Osteoblast (primary cell): Measurements from ENCODE around the gene USP46. TPM values are rescaled to one million over a fixed set of nuclear protein-coding genes. Genes with fewer than 3 reads are reported as not detected.

ENCODE experiments used
- DNase-seq: peaks from one replicate; pipeline ENCODE4 v3.0.0; 2011; ENCODE audit warnings: low spot score, mixed read lengths; ENCODE audit not compliant: insufficient read length; ENCODE audit errors: missing footprints
- H2AFZ ChIP-seq: 2 replicates; pipeline ENCODE4 v1.6.0; 2011; ENCODE audit warnings: mild to moderate bottlenecking, low read length
- H3K27ac ChIP-seq: 2 replicates; pipeline ENCODE4 v1.5.1; 2011; ENCODE audit warnings: mild to moderate bottlenecking, low read depth, low read length, moderate library complexity
- H3K27me3 ChIP-seq: 2 replicates; pipeline ENCODE4 v1.6.0; 2012; ENCODE audit warnings: mild to moderate bottlenecking, control low read depth, inconsistent platforms, low read length, moderate library complexity; ENCODE audit not compliant: insufficient read depth
- H3K36me3 ChIP-seq: 2 replicates; pipeline ENCODE4 v1.5.1; 2011; ENCODE audit warnings: mild to moderate bottlenecking, low read length, control low read depth, moderate library complexity; ENCODE audit not compliant: insufficient read depth
- H3K4me1 ChIP-seq: 2 replicates; pipeline ENCODE4 v1.5.1; 2011; ENCODE audit warnings: mild to moderate bottlenecking, low read length, control low read depth, moderate library complexity; ENCODE audit not compliant: insufficient read depth
- H3K4me2 ChIP-seq: 2 replicates; pipeline ENCODE4 v1.6.0; 2011; ENCODE audit warnings: mild to moderate bottlenecking, low read length; ENCODE audit not compliant: insufficient read depth
- H3K4me3 ChIP-seq: fragments of 200-600 bp; sonication (generic); 3 replicates; pipeline ENCODE4 v1.5.1; 2012; ENCODE audit warnings: mild to moderate bottlenecking, low read length, inconsistent platforms; ENCODE audit not compliant: insufficient read depth
- H3K79me2 ChIP-seq: 2 replicates; pipeline ENCODE4 v1.6.0; 2012; ENCODE audit warnings: mild to moderate bottlenecking, low read length, control low read depth, inconsistent platforms; ENCODE audit not compliant: insufficient read depth
- H3K9me3 ChIP-seq: 2 replicates; pipeline ENCODE4 v1.5.1; 2011; ENCODE audit warnings: low read depth, low read length, control low read depth
- H4K20me1 ChIP-seq: 2 replicates; pipeline ENCODE4 v1.6.0; 2012; ENCODE audit warnings: mild to moderate bottlenecking, low read length, control low read depth; ENCODE audit not compliant: insufficient read depth
- CTCF ChIP-seq: IDR thresholded peaks from 2 replicates; pipeline ENCODE4 v1.5.1; 2011; ENCODE audit warnings: mild to moderate bottlenecking, low read depth, low read length, moderate library complexity; ENCODE audit errors: extremely low read depth
- total RNA-seq: library from RNA; depleted of rRNA; stranded (reverse); fragments of >200 nt; gene quantifications from 2 replicates; pipeline ENCODE4 v1.2.3, GENCODE V29; 2012

The USP46 gene
- total RNA-seq, 1 donor = 12.7 TPM

GRCh38 chr4:52635130-52635529 lies 24.0 kb downstream of the USP46 start:
- H3K4me2 ChIP-seq = no peak overlapping the region
- H3K27me3 ChIP-seq = no peaks in the 10 kb centered on the region
- peaks cover 6% of the 10 kb centered on the region for H4K20me1 ChIP-seq
- H3K36me3 ChIP-seq = no peaks in the 10 kb centered on the region
- no peak overlapping the region for H3K4me3 ChIP-seq
- DNase-seq = no peak
- H3K79me2 ChIP-seq = peaks cover 39% of the 10 kb centered on the region
- H2AFZ ChIP-seq = no peak overlapping the region
- no peaks in the 10 kb centered on the region for H3K4me1 ChIP-seq
- no peaks in the 10 kb centered on the region for H3K9me3 ChIP-seq
- no peak for TF ChIP-seq CTCF
- H3K27ac ChIP-seq = no peak overlapping the region

- DNase-seq = no peak
- Histone ChIP-seq H3K36me3 (no peaks in the 10 kb centered on the region), H2AFZ (no peak overlapping the region), H3K9me3 (no peaks in the 10 kb centered on the region), H4K20me1 (peaks cover 6% of the 10 kb centered on the region), H3K4me3 (no peak overlapping the region), H3K4me1 (no peaks in the 10 kb centered on the region), H3K4me2 (no peak overlapping the region), H3K79me2 (peaks cover 27% of the 10 kb centered on the region), H3K27ac (no peak overlapping the region), H3K27me3 (no peaks in the 10 kb centered on the region)
- no peak for TF ChIP-seq CTCF
Observed at GRCh38 chr4:52633846-52634245, 25.3 kb downstream of the USP46 start.

GRCh38 chr4:52628974-52629373 lies 30.1 kb downstream of the USP46 start:
- Histone ChIP-seq H3K27ac (no peak overlapping the region), H3K4me2 (no peak overlapping the region), H3K27me3 (no peaks in the 10 kb centered on the region), H3K36me3 (peaks cover 5% of the 10 kb centered on the region), H2AFZ (no peak overlapping the region), H3K4me1 (no peaks in the 10 kb centered on the region), H3K4me3 (no peak overlapping the region), H3K79me2 (peaks cover 3% of the 10 kb centered on the region), H3K9me3 (no peaks in the 10 kb centered on the region), H4K20me1 (peaks cover 5% of the 10 kb centered on the region)
- DNase-seq = no peak
- no peak for TF ChIP-seq CTCF

- H4K20me1 ChIP-seq = peaks cover under 1% of the 10 kb centered on the region
- no peak overlapping the region for H2AFZ ChIP-seq
- no peaks in the 10 kb centered on the region for H3K27me3 ChIP-seq
- no peak for DNase-seq
- TF ChIP-seq CTCF = no peak
- no peaks in the 10 kb centered on the region for H3K4me1 ChIP-seq
- no peaks in the 10 kb centered on the region for H3K9me3 ChIP-seq
- no peak overlapping the region for H3K27ac ChIP-seq
- H3K4me3 ChIP-seq = no peak overlapping the region
- H3K4me2 ChIP-seq = no peak overlapping the region
- peaks cover 5% of the 10 kb centered on the region for H3K36me3 ChIP-seq
- H3K79me2 ChIP-seq = peaks cover 3% of the 10 kb centered on the region
Observed at GRCh38 chr4:52628543-52628942, 30.6 kb downstream of the USP46 start.
